Vagina (tissue), 2 donors: ENCODE data around the gene CPEB2. TPM values are rescaled to one million over a fixed set of nuclear protein-coding genes. Genes with fewer than 3 reads are reported as not detected.

Experiments used
- DNase-seq, 2 donors: peaks; one replicate each; pipeline ENCODE4 v3.0.0-alpha.2; 2017; ENCODE audit errors: extremely low spot score in 2 of 2
- H3K27ac ChIP-seq: fragments of 200-600 bp; sonication (generic); one replicate; pipeline ENCODE4 v1.5.1; 2019
- H3K27me3 ChIP-seq: fragments of 200-600 bp; sonication (generic); one replicate; pipeline ENCODE4 v1.5.1; 2019
- H3K36me3 ChIP-seq, 2 donors: fragments of 200-600 bp; sonication (generic); one replicate each; pipeline ENCODE4 v1.5.1; 2017 to 2019
- H3K4me1 ChIP-seq: fragments of 200-600 bp; sonication (generic); one replicate; pipeline ENCODE4 v1.5.1; 2019
- H3K4me3 ChIP-seq, 2 donors: fragments of 200-600 bp; sonication (generic); 1 replicate in 1 of 2; 2 replicates in 1 of 2; pipeline ENCODE4 v1.5.1; 2016 to 2019
- H3K9me3 ChIP-seq: fragments of 200-600 bp; sonication (generic); one replicate; pipeline ENCODE4 v1.5.1; 2019
- POLR2A ChIP-seq, 2 donors: fragments of 450-650 bp; IDR thresholded peaks; one replicate each; pipeline ENCODE4 v1.6.1; 2017; ENCODE audit warnings: antibody characterized with exemption in 2 of 2, mild to moderate bottlenecking in 2 of 2, moderate library complexity in 2 of 2
- POLR2AphosphoS5 ChIP-seq, 2 donors: sonication (generic); formaldehyde crosslinking; IDR thresholded peaks; one replicate each; pipeline ENCODE4 v1.9.0; 2017; ENCODE audit warnings: antibody characterized with exemption in 2 of 2, mild to moderate bottlenecking in 2 of 2, low read depth in 1 of 2; ENCODE audit not compliant: insufficient read depth in 1 of 2
- intact Hi-C: fragments of 100-400 bp; cut with DNase I; formaldehyde crosslinking; loops from one replicate; pipeline ENCODE4 v1.15.1; 2023
- total RNA-seq: library from RNA; depleted of rRNA; stranded (reverse); fragments of >200 nt; gene quantifications from one replicate; pipeline ENCODE4 v1.2.3, GENCODE V29; 2016
- TF ChIP-seq, protein P1 (sequence below), 3 experiments: fragments of 450-650 bp in 2 of 3; fragments of 200-600 bp in 1 of 3; sonication (generic) in 1 of 3; IDR thresholded peaks; one replicate each; pipeline ENCODE4 v1.5.1; 2017 to 2019; ENCODE audit warnings: antibody characterized with exemption in 3 of 3, mild to moderate bottlenecking in 2 of 3, moderate library complexity in 2 of 3

Gene CPEB2
- total RNA-seq, 1 donor from 2014 or later: 40.0 TPM

DNA sequence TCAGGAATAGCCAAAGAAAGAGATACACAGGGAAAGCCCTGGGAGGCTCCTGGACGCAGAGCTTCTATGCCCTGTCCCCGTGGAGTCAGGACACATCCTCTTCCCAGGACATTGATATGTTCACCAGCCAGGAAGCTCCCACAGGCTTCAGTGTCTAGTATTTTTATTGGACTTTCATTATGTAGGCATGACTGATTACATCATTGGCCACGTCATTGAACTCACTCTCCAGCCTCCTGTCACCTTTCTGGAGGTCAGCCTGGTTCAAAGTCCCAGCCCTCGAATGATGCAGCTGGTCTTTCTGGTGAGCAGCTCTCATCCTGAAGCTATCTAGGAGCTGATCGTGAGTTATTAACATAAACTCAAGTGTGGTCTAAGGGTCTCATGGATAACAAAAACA, 104.1 kb downstream of the CPEB2 start:
- intact Hi-C loops: no loop called here

GRCh38 chr4:15109600-15109999, 107.3 kb downstream of the CPEB2 start:
- H3K9me3 ChIP-seq: no peaks in the 10 kb centered on the region
- no peaks in the 10 kb centered on the region for H3K4me1 ChIP-seq
- TF ChIP-seq, protein P1, sequence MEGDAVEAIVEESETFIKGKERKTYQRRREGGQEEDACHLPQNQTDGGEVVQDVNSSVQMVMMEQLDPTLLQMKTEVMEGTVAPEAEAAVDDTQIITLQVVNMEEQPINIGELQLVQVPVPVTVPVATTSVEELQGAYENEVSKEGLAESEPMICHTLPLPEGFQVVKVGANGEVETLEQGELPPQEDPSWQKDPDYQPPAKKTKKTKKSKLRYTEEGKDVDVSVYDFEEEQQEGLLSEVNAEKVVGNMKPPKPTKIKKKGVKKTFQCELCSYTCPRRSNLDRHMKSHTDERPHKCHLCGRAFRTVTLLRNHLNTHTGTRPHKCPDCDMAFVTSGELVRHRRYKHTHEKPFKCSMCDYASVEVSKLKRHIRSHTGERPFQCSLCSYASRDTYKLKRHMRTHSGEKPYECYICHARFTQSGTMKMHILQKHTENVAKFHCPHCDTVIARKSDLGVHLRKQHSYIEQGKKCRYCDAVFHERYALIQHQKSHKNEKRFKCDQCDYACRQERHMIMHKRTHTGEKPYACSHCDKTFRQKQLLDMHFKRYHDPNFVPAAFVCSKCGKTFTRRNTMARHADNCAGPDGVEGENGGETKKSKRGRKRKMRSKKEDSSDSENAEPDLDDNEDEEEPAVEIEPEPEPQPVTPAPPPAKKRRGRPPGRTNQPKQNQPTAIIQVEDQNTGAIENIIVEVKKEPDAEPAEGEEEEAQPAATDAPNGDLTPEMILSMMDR (IDR thresholded peaks at IDR 0.05): no peak
- TF ChIP-seq POLR2AphosphoS5 (IDR thresholded peaks at IDR 0.05; ENCODE audit: insufficient read depth in 1 of 2, low read depth in 1 of 2): no peak
- TF ChIP-seq POLR2A (IDR thresholded peaks at IDR 0.05): no peak
- H3K27ac ChIP-seq: no peak overlapping the region
- no peak for DNase-seq
- intact Hi-C loops: no loop called here
- no peaks in the 10 kb centered on the region for H3K36me3 ChIP-seq
- H3K27me3 ChIP-seq: no peaks in the 10 kb centered on the region
- no peak overlapping the region for H3K4me3 ChIP-seq

More for the DNA sequence above, 104.1 kb downstream of the CPEB2 start:
- no peaks in the 10 kb centered on the region for H3K27me3 ChIP-seq
- H3K4me3 ChIP-seq: no peak overlapping the region
- no peaks in the 10 kb centered on the region for H3K36me3 ChIP-seq
- H3K27ac ChIP-seq: no peak overlapping the region
- H3K9me3 ChIP-seq: no peaks in the 10 kb centered on the region
- TF ChIP-seq POLR2AphosphoS5 (IDR thresholded peaks at IDR 0.05; ENCODE audit: insufficient read depth in 1 of 2, low read depth in 1 of 2) (no peak), POLR2A (IDR thresholded peaks at IDR 0.05) (no peak)
- TF ChIP-seq, protein P1 (IDR thresholded peaks at IDR 0.05): no peak
- no peaks in the 10 kb centered on the region for H3K4me1 ChIP-seq
- no peak for DNase-seq

DNA sequence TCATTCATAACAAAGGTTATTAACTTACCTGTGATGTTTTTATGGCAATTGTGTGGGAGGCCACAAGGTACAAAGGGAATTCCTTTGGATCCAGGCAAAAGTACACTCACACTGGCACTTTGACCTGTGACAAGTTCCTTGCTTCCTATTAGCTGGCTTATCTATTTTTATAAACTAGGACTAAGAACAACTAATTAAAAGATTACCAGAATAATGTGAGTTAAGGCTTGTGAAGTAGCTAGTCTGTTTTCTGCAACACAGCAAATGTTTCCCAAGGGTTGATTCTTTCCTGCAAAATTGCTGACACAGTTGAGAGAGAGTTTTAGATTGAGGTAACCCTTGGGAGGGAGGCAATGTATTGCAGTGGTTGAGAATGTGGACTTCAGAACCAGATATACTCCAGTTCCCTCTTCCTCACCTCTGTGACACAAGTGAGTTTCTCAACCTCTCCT, 107.9 kb downstream of the CPEB2 start:
- Histone ChIP-seq H3K9me3 (no peaks in the 10 kb centered on the region), H3K4me3 (no peak overlapping the region), H3K27ac (no peak overlapping the region), H3K27me3 (no peaks in the 10 kb centered on the region), H3K4me1 (no peaks in the 10 kb centered on the region), H3K36me3 (no peaks in the 10 kb centered on the region)
- intact Hi-C loops: no loop called here
- DNase-seq: no peak
- TF ChIP-seq POLR2AphosphoS5 (IDR thresholded peaks at IDR 0.05; ENCODE audit: insufficient read depth in 1 of 2, low read depth in 1 of 2): no peak
- TF ChIP-seq, protein P1 (IDR thresholded peaks at IDR 0.05): no peak
- no peak for TF ChIP-seq POLR2A (IDR thresholded peaks at IDR 0.05)

DNA sequence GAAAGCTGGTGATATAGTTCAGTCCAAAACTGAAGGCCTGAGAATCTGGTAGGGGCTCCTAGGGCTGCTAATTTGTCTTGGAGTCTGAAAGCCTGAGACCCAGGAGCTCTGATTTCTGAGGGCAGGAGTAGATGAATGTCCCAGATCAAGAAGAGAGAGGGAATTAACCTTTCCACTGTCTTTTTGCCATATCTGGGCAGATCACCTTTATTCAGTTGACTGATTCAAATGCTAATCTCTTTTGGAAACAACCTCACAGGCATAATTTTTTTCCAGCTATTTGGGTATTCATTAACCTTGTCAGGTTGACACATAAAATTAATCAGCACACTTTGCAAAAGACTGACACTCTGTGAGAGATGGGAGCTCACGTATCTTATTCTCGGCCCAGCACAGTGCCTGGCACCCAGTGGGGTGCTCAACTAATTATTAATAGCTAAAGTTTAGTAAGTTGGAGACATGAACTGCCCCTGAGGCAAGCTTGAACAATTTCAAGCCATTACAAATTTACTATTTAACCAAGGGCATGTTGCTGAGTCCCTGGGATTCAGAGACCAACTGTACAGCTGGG, 114.3 kb downstream of the CPEB2 start:
- intact Hi-C loops: no loop called here
- TF ChIP-seq POLR2A (IDR thresholded peaks at IDR 0.05) (no peak), POLR2AphosphoS5 (IDR thresholded peaks at IDR 0.05; ENCODE audit: insufficient read depth in 1 of 2, low read depth in 1 of 2) (no peak)
- TF ChIP-seq, protein P1 (IDR thresholded peaks at IDR 0.05): no peak
- Histone ChIP-seq H3K27ac (no peak overlapping the region), H3K9me3 (no peaks in the 10 kb centered on the region), H3K27me3 (no peaks in the 10 kb centered on the region), H3K36me3 (no peaks in the 10 kb centered on the region), H3K4me3 (no peak overlapping the region), H3K4me1 (no peaks in the 10 kb centered on the region)
- DNase-seq: no peak

GRCh38 chr4:15117270-15117946, 115.1 kb downstream of the CPEB2 start:
- no peaks in the 10 kb centered on the region for H3K4me1 ChIP-seq
- no peaks in the 10 kb centered on the region for H3K36me3 ChIP-seq
- H3K9me3 ChIP-seq: no peaks in the 10 kb centered on the region
- no peak overlapping the region for H3K27ac ChIP-seq
- TF ChIP-seq POLR2AphosphoS5 (IDR thresholded peaks at IDR 0.05; ENCODE audit: insufficient read depth in 1 of 2, low read depth in 1 of 2) (no peak), POLR2A (IDR thresholded peaks at IDR 0.05) (no peak)
- TF ChIP-seq, protein P1 (IDR thresholded peaks at IDR 0.05): no peak
- intact Hi-C loops: no loop called here
- no peak for DNase-seq
- no peak overlapping the region for H3K4me3 ChIP-seq
- no peaks in the 10 kb centered on the region for H3K27me3 ChIP-seq
